Measurements from ENCODE around the gene SLC43A2. TPM values are rescaled to one million over a fixed set of nuclear protein-coding genes. Genes with fewer than 3 reads are reported as not detected.

Gene SLC43A2
- total and polyA plus RNA-seq, 4 donors = 0.63 to 7.9 (median 4.7) TPM

GRCh38 chr17:1535737-1536136 lies 92.9 kb downstream of the SLC43A2 start:
- TF ChIP-seq MAX (IDR thresholded peaks at IDR 0.05) (no peak), HNF4A (conservative IDR thresholded peaks at IDR 0.05) (no peak), NR2F2 (IDR thresholded peaks at IDR 0.05) (no peak), RXRA (IDR thresholded peaks at IDR 0.05) (no peak), HNF4G (IDR thresholded peaks at IDR 0.05) (no peak), GABPA (IDR thresholded peaks at IDR 0.05 in 1 of 2, conservative IDR thresholded peaks at IDR 0.05 in 1 of 2) (no peak), TAF1 (conservative IDR thresholded peaks at IDR 0.05) (no peak), JUND (IDR thresholded peaks at IDR 0.05) (no peak), FOXA1 (IDR thresholded peaks at IDR 0.05) (no peak), CTCF (IDR thresholded peaks at IDR 0.05; ENCODE audit: low read depth, low read length, missing input control) (no peak)
- Histone ChIP-seq H3K36me3 (ENCODE audit: control insufficient read depth in 4 of 4, insufficient read depth in 3 of 4, low read depth in 1 of 4, low read length in 3 of 4) (peaks cover 10 to 71% (median 48%) of the 10 kb centered on the region in 4 donors), H3K9me3 (ENCODE audit: control insufficient read depth in 4 of 4, low read length in 3 of 4) (no peaks in the 10 kb centered on the region), H3K9ac (ENCODE audit: low read depth in 1 of 2, low read length in 2 of 2) (no peak overlapping the region), H3K27ac (ENCODE audit: low read depth in 1 of 2, low read length in 2 of 2) (no peak overlapping the region), H3K4me1 (ENCODE audit: control insufficient read depth in 4 of 4, insufficient read depth in 4 of 4, low read length in 3 of 4) (no peaks in the 10 kb centered on the region), H3K4me3 (ENCODE audit: low read depth in 1 of 3, low read length in 3 of 3) (no peak overlapping the region), H3K27me3 (ENCODE audit: control insufficient read depth in 4 of 4, insufficient read depth in 4 of 4, low read length in 3 of 4) (no peaks in the 10 kb centered on the region)
- DNase-seq (ENCODE audit: low spot score) = no peak
- WGBS = 95% methylated on average over 4 of the region's 4 CpGs

- no peak overlapping the region for H3K4me3 ChIP-seq (ENCODE audit: low read depth in 1 of 3, low read length in 3 of 3)
- H3K36me3 ChIP-seq (ENCODE audit: control insufficient read depth in 4 of 4, insufficient read depth in 3 of 4, low read depth in 1 of 4, low read length in 3 of 4) = peaks cover 8 to 67% (median 45%) of the 10 kb centered on the region in 4 donors
- H3K9ac ChIP-seq (ENCODE audit: low read depth in 1 of 2, low read length in 2 of 2) = no peak overlapping the region
- H3K9me3 ChIP-seq (ENCODE audit: control insufficient read depth in 4 of 4, low read length in 3 of 4) = no peaks in the 10 kb centered on the region
- WGBS = 91% methylated on average over 24 of the region's 24 CpGs
- DNase-seq (ENCODE audit: low spot score) = no peak
- no peak for TF ChIP-seq FOXA2 (IDR thresholded peaks at IDR 0.05)
- no peak for TF ChIP-seq EGR1 (IDR thresholded peaks at IDR 0.05; ENCODE audit: low read depth in 2 of 2)
- TF ChIP-seq GABPA (IDR thresholded peaks at IDR 0.05 in 1 of 2, conservative IDR thresholded peaks at IDR 0.05 in 1 of 2) = no peak
- TF ChIP-seq HNF4G (IDR thresholded peaks at IDR 0.05) = no peak
- no peak for TF ChIP-seq YY1 (IDR thresholded peaks at IDR 0.05)
- no peak for TF ChIP-seq ZBTB33 (IDR thresholded peaks at IDR 0.05)
- no peak for TF ChIP-seq RAD21 (IDR thresholded peaks at IDR 0.05)
- TF ChIP-seq NR2F2 (IDR thresholded peaks at IDR 0.05) = no peak
- TF ChIP-seq REST (IDR thresholded peaks at IDR 0.05) = no peak
- no peak for TF ChIP-seq FOXA1 (IDR thresholded peaks at IDR 0.05)
- no peak for TF ChIP-seq JUND (IDR thresholded peaks at IDR 0.05)
- no peak for TF ChIP-seq MAX (IDR thresholded peaks at IDR 0.05)
- TF ChIP-seq CTCF (IDR thresholded peaks at IDR 0.05; ENCODE audit: low read depth, low read length, missing input control) = no peak
- no peak for TF ChIP-seq HNF4A (conservative IDR thresholded peaks at IDR 0.05)
- TF ChIP-seq TAF1 (conservative IDR thresholded peaks at IDR 0.05) = no peak
- no peak for TF ChIP-seq RXRA (IDR thresholded peaks at IDR 0.05)
- TF ChIP-seq ATF3 (IDR thresholded peaks at IDR 0.05) = no peak
- no peak overlapping the region for H3K27ac ChIP-seq (ENCODE audit: low read depth in 1 of 2, low read length in 2 of 2)
- no peaks in the 10 kb centered on the region for H3K27me3 ChIP-seq (ENCODE audit: control insufficient read depth in 4 of 4, insufficient read depth in 4 of 4, low read length in 3 of 4)
- H3K4me1 ChIP-seq (ENCODE audit: control insufficient read depth in 4 of 4, insufficient read depth in 4 of 4, low read length in 3 of 4) = no peaks in the 10 kb centered on the region
Measured at GRCh38 chr17:1533661-1534325, 94.8 kb downstream of the SLC43A2 start.

Data from liver (tissue), 9 donors.